SK-N-SH (cell line): ENCODE measurements around the gene MNT. TPM values are rescaled to one million over a fixed set of nuclear protein-coding genes. Genes with fewer than 3 reads are reported as not detected.

Source experiments
- CTCF ChIA-PET: fragments of 300-600, 350-600 bp; formaldehyde crosslinking; extraction: SDS; loops from one replicate; lab custom pipeline; 2021; lab: Yijun Ruan, JAX
- POLR2A ChIA-PET: fragments of 350-600 bp; sonication (Branson Sonifier 250); formaldehyde crosslinking; extraction: SDS; loops from one replicate; lab custom pipeline; 2020; ENCODE audit warnings: antibody characterized with exemption, inconsistent platforms; lab: Yijun Ruan, JAX
- DNase-seq: peaks from one replicate; pipeline ENCODE4 v3.0.0; 2012
- H2AFZ ChIP-seq: fragments of 200-600 bp; sonication (generic); 2 replicates; pipeline ENCODE4 v1.8.1; 2016; ENCODE audit warnings: antibody characterized with exemption, mild to moderate bottlenecking, low read depth
- H3F3A ChIP-seq: fragments of 200-600 bp; sonication (generic); replicated peaks from 2 replicates; pipeline ENCODE3; 2016; ENCODE audit warnings: antibody characterized with exemption, mild to moderate bottlenecking; ENCODE audit not compliant: insufficient read depth
- H3K27ac ChIP-seq, 2 experiments: fragments of 200-500 bp in 1 of 2; fragments of 200-600 bp in 1 of 2; sonication (Bioruptor generic) in 1 of 2; sonication (generic), shearing (Covaris generic) in 1 of 2; 2 replicates each; pipeline versions ENCODE4 v1.5.1 to v1.6.1; 2014 to 2016; ENCODE audit warnings: low read depth in 2 of 2, inconsistent platforms in 1 of 2, low read length in 1 of 2, mild to moderate bottlenecking in 1 of 2, mixed read lengths in 1 of 2
- H3K27me3 ChIP-seq: fragments of 200-600 bp; sonication (generic), shearing (Covaris generic); 2 replicates; pipeline ENCODE4 v1.6.1; 2016; ENCODE audit warnings: mixed run types; ENCODE audit not compliant: insufficient read depth
- H3K36me3 ChIP-seq, 2 experiments: fragments of 200-500 bp in 1 of 2; fragments of 200-600 bp in 1 of 2; sonication (Bioruptor generic) in 1 of 2; sonication (generic) in 1 of 2; replicated peaks in 1 of 2; 2 replicates each; pipeline versions ENCODE3 to v1.5.1; 2014 to 2016; ENCODE audit warnings: low read length in 1 of 2, mild to moderate bottlenecking in 1 of 2; ENCODE audit not compliant: insufficient read depth in 2 of 2, control insufficient read depth in 1 of 2
- H3K4me1 ChIP-seq, 2 experiments: fragments of 200-500 bp in 1 of 2; fragments of 200-600 bp in 1 of 2; sonication (Bioruptor generic) in 1 of 2; sonication (generic), shearing (Covaris generic) in 1 of 2; 2 replicates each; pipeline versions ENCODE4 v1.5.1 to v1.6.1; 2014 to 2016; ENCODE audit warnings: low read depth in 1 of 2, low read length in 1 of 2, mixed run types in 1 of 2; ENCODE audit not compliant: insufficient read depth in 2 of 2, control insufficient read depth in 1 of 2
- H3K4me2 ChIP-seq: fragments of 200-600 bp; sonication (generic), shearing (Covaris generic); 2 replicates; pipeline ENCODE4 v1.6.1; 2017; ENCODE audit warnings: mixed run types
- H3K4me3 ChIP-seq, 2 experiments: fragments of 200-500 bp in 1 of 2; fragments of 200-600 bp in 1 of 2; sonication (Bioruptor generic) in 1 of 2; sonication (generic), shearing (Covaris generic) in 1 of 2; 2 replicates each; pipeline versions ENCODE4 v1.5.1 to v1.8.1; 2014 to 2016; ENCODE audit warnings: low read depth in 2 of 2, inconsistent platforms in 1 of 2, low read length in 1 of 2, mild to moderate bottlenecking in 1 of 2, mixed read lengths in 1 of 2, moderate library complexity in 1 of 2
- H3K79me2 ChIP-seq: fragments of 200-600 bp; sonication (generic); 2 replicates; pipeline ENCODE4 v1.8.1; 2017; ENCODE audit warnings: mild to moderate bottlenecking; ENCODE audit not compliant: insufficient read depth
- H3K9ac ChIP-seq: fragments of 200-600 bp; sonication (generic); 2 replicates; pipeline ENCODE4 v1.6.1; 2017; ENCODE audit warnings: mixed run types
- H3K9me2 ChIP-seq: fragments of 200-600 bp; sonication (generic); 2 replicates; pipeline ENCODE4 v1.6.1; 2017; ENCODE audit warnings: mixed run types
- H3K9me3 ChIP-seq: fragments of 200-600 bp; sonication (generic); 2 replicates; pipeline ENCODE4 v1.6.1; 2017; ENCODE audit warnings: mixed run types, mild to moderate bottlenecking, moderate library complexity
- H4K20me1 ChIP-seq: fragments of 200-600 bp; sonication (generic); 2 replicates; pipeline ENCODE4 v1.6.1; 2017; ENCODE audit warnings: mild to moderate bottlenecking, mixed run types; ENCODE audit not compliant: insufficient read depth
- CHD2 ChIP-seq: fragments of 150-350 bp; IDR thresholded peaks from 2 replicates; pipeline ENCODE4 v1.6.1; 2018; ENCODE audit warnings: low read length; ENCODE audit not compliant: partially characterized antibody
- ELF1 ChIP-seq: IDR thresholded peaks from 2 replicates; pipeline ENCODE4 v1.4.0; 2012
- EP300 ChIP-seq, 2 experiments: IDR thresholded peaks; 2 replicates each; pipeline versions ENCODE4 v1.4.0 to v1.6.1; 2012; ENCODE audit warnings: borderline replicate concordance in 1 of 2, low read depth in 1 of 2, low read length in 1 of 2
- EZH2phosphoT487 ChIP-seq: fragments of 200-600 bp; sonication (generic); IDR thresholded peaks from 2 replicates; pipeline ENCODE4 v1.6.1; 2017; ENCODE audit warnings: low read depth, mixed run types, mild to moderate bottlenecking, antibody characterized with exemption, moderate library complexity, borderline replicate concordance
- FOSL2 ChIP-seq: IDR thresholded peaks from 2 replicates; pipeline ENCODE4 v1.4.0; 2012; ENCODE audit warnings: low read depth, mild to moderate bottlenecking, moderate library complexity, borderline replicate concordance
- FOXJ3 ChIP-seq: sonication (generic); formaldehyde crosslinking; IDR thresholded peaks from 2 replicates; pipeline ENCODE4 v1.5.1; 2020; ENCODE audit warnings: mild to moderate bottlenecking, missing genetic modification reagents
- FOXM1 ChIP-seq: IDR thresholded peaks from 2 replicates; pipeline ENCODE4 v1.4.0; 2012; ENCODE audit warnings: low read depth, mild to moderate bottlenecking
- GABPA ChIP-seq: IDR thresholded peaks from 2 replicates; pipeline ENCODE4 v1.4.0; 2012; ENCODE audit warnings: low read depth, mild to moderate bottlenecking
- GATA2 ChIP-seq: sonication (generic); formaldehyde crosslinking; IDR thresholded peaks from 2 replicates; pipeline ENCODE4 v1.5.0; 2020; ENCODE audit warnings: mild to moderate bottlenecking, missing genetic modification reagents
- MAX ChIP-seq: IDR thresholded peaks from 2 replicates; pipeline ENCODE4 v1.4.0; 2012; ENCODE audit warnings: low read depth
- MXI1 ChIP-seq: IDR thresholded peaks from 2 replicates; pipeline ENCODE4 v1.6.1; 2012; ENCODE audit warnings: mild to moderate bottlenecking, low read depth, low read length, improper control_type of control experiment
- PBX3 ChIP-seq: IDR thresholded peaks from 2 replicates; pipeline ENCODE4; 2012
- POLR2AphosphoS5 ChIP-seq: IDR thresholded peaks from 2 replicates; pipeline ENCODE4 v1.6.1; 2012; ENCODE audit warnings: low read depth, low read length
- RAD21 ChIP-seq: IDR thresholded peaks from 2 replicates; pipeline ENCODE4 v1.6.1; 2012; ENCODE audit warnings: mild to moderate bottlenecking, low read length
- RCOR1 ChIP-seq: fragments of 150-350 bp; IDR thresholded peaks from 2 replicates; pipeline ENCODE4 v1.6.1; 2017; ENCODE audit warnings: antibody characterized with exemption, low read length
- RFX5 ChIP-seq: IDR thresholded peaks from 2 replicates; pipeline ENCODE4 v1.6.1; 2012; ENCODE audit warnings: mild to moderate bottlenecking, improper control_type of control experiment, low read length
- RXRA ChIP-seq: IDR thresholded peaks from 2 replicates; pipeline ENCODE4 v1.4.0; 2012; ENCODE audit warnings: low read depth, mild to moderate bottlenecking, borderline replicate concordance
- SIN3A ChIP-seq: IDR thresholded peaks from 2 replicates; pipeline ENCODE4 v1.6.1; 2012; ENCODE audit warnings: low read depth, mild to moderate bottlenecking, low read length, moderate library complexity, borderline replicate concordance
- SMC3 ChIP-seq: IDR thresholded peaks from 2 replicates; pipeline ENCODE4 v1.6.1; 2012; ENCODE audit warnings: low read depth, low read length, improper control_type of control experiment
- TCF12 ChIP-seq: IDR thresholded peaks from 2 replicates; pipeline ENCODE4 v1.4.0; 2012
- TEAD4 ChIP-seq: IDR thresholded peaks from 2 replicates; pipeline ENCODE4 v1.4.0; 2012; ENCODE audit warnings: mild to moderate bottlenecking, borderline replicate concordance; ENCODE audit not compliant: insufficient read depth
- USF1 ChIP-seq: IDR thresholded peaks from 2 replicates; pipeline ENCODE4 v1.4.0; 2012; ENCODE audit warnings: low read depth, borderline replicate concordance
- YY1 ChIP-seq: IDR thresholded peaks from 2 replicates; pipeline ENCODE4 v1.4.0; 2012; ENCODE audit warnings: low read depth, mild to moderate bottlenecking
- WGBS: methylation state at CpG from one replicate; pipeline ENCODE4 v1.1.6; 2017; ENCODE audit warnings: low lambda C conversion rate; 5-methylcytosine and 5-hydroxymethylcytosine counted together
- polyA plus RNA-seq, 3 experiments: library from polyadenylated mRNA; depleted of rRNA; stranded (reverse); fragments of >200 nt; gene quantifications; 2 replicates each; pipeline ENCODE4 v1.2.3, GENCODE V29; 2012
- TF ChIP-seq, protein P1 (sequence below): fragments of 150-350 bp; IDR thresholded peaks from 2 replicates; pipeline ENCODE4 v1.6.1; 2016; ENCODE audit warnings: mild to moderate bottlenecking, low read depth, low read length
- TF ChIP-seq, protein P2 (sequence below): fragments of 150-350 bp; IDR thresholded peaks from 2 replicates; pipeline ENCODE4 v1.6.1; 2017; ENCODE audit warnings: antibody characterized with exemption, low read length, low read depth, borderline replicate concordance
- TF ChIP-seq, protein P3 (sequence below): IDR thresholded peaks from 2 replicates; pipeline ENCODE4 v1.6.1; 2012; ENCODE audit warnings: mild to moderate bottlenecking, low read depth, low read length, moderate library complexity

MNT gene
- polyA plus RNA-seq, 1 of the 3 experiments (the other 2 are of a cell fraction) = 7.1 TPM

- ChIA-PET CTCF (interaction anchor here (27.8 kb wide), 1 partner anchor 21 kb away, joined by 654 read pairs; no protein-coding TSS in a partner anchor), POLR2A (no interaction called here)
- TF ChIP-seq USF1 = no peak
- TF ChIP-seq ELF1 = no peak
- no peak for TF ChIP-seq GATA2 (CRISPR knock-in tag)
- peak; percentile 54 for TF ChIP-seq RCOR1
- no peak for TF ChIP-seq PBX3
- no peak for TF ChIP-seq CHD2
- TF ChIP-seq, protein P1, sequence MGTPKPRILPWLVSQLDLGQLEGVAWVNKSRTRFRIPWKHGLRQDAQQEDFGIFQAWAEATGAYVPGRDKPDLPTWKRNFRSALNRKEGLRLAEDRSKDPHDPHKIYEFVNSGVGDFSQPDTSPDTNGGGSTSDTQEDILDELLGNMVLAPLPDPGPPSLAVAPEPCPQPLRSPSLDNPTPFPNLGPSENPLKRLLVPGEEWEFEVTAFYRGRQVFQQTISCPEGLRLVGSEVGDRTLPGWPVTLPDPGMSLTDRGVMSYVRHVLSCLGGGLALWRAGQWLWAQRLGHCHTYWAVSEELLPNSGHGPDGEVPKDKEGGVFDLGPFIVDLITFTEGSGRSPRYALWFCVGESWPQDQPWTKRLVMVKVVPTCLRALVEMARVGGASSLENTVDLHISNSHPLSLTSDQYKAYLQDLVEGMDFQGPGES = peak; percentile 42; the same call in 1 of the 2 replicates
- TF ChIP-seq FOSL2 = no peak
- no peak for TF ChIP-seq TEAD4
- no peak; the same call in 1 of the 2 replicates for TF ChIP-seq POLR2AphosphoS5
- no peak for TF ChIP-seq RAD21
- TF ChIP-seq YY1 = no peak
- TF ChIP-seq FOXJ3 (CRISPR knock-in tag) = peak; percentile 15; the same call in 1 of the 2 replicates
- TF ChIP-seq RFX5 = peak; percentile 58; the same call in 1 of the 2 replicates
- peak; percentile 30; the same call in 1 of the 2 replicates for TF ChIP-seq TCF12
- TF ChIP-seq MXI1 = peak; percentile 71
- TF ChIP-seq RXRA = peak; percentile 51; the same call in 1 of the 2 replicates
- no peak for TF ChIP-seq EZH2phosphoT487
- no peak for TF ChIP-seq GABPA
- no peak for TF ChIP-seq SMC3
- TF ChIP-seq, protein P2, sequence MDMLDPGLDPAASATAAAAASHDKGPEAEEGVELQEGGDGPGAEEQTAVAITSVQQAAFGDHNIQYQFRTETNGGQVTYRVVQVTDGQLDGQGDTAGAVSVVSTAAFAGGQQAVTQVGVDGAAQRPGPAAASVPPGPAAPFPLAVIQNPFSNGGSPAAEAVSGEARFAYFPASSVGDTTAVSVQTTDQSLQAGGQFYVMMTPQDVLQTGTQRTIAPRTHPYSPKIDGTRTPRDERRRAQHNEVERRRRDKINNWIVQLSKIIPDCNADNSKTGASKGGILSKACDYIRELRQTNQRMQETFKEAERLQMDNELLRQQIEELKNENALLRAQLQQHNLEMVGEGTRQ = no peak
- TF ChIP-seq, protein P3, sequence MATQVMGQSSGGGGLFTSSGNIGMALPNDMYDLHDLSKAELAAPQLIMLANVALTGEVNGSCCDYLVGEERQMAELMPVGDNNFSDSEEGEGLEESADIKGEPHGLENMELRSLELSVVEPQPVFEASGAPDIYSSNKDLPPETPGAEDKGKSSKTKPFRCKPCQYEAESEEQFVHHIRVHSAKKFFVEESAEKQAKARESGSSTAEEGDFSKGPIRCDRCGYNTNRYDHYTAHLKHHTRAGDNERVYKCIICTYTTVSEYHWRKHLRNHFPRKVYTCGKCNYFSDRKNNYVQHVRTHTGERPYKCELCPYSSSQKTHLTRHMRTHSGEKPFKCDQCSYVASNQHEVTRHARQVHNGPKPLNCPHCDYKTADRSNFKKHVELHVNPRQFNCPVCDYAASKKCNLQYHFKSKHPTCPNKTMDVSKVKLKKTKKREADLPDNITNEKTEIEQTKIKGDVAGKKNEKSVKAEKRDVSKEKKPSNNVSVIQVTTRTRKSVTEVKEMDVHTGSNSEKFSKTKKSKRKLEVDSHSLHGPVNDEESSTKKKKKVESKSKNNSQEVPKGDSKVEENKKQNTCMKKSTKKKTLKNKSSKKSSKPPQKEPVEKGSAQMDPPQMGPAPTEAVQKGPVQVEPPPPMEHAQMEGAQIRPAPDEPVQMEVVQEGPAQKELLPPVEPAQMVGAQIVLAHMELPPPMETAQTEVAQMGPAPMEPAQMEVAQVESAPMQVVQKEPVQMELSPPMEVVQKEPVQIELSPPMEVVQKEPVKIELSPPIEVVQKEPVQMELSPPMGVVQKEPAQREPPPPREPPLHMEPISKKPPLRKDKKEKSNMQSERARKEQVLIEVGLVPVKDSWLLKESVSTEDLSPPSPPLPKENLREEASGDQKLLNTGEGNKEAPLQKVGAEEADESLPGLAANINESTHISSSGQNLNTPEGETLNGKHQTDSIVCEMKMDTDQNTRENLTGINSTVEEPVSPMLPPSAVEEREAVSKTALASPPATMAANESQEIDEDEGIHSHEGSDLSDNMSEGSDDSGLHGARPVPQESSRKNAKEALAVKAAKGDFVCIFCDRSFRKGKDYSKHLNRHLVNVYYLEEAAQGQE = no peak
- TF ChIP-seq EP300 (IDR thresholded peaks at IDR 0.05; ENCODE audit: borderline replicate concordance in 1 of 2, low read depth in 1 of 2, low read length in 1 of 2) = no peak
- TF ChIP-seq SIN3A = 0 out of 2 replicates have a peak, but pooled peaks have one; percentile 18
- TF ChIP-seq MAX = peak; percentile 61; the same call in 1 of the 2 replicates
- no peak for TF ChIP-seq FOXM1
- H3F3A ChIP-seq = peaks cover 22% of the 10 kb centered on the region
- peaks cover 38 to 55% of the 10 kb centered on the region in 2 experiments for H3K4me1 ChIP-seq
- H3K79me2 ChIP-seq = peaks cover 58% of the 10 kb centered on the region
- no peak overlapping the region for H2AFZ ChIP-seq
- H4K20me1 ChIP-seq = peaks cover 15% of the 10 kb centered on the region; the same call in 1 of the 2 replicates
- peak overlapping the region; percentile 98 for H3K4me2 ChIP-seq
- H3K9me2 ChIP-seq = no peaks in the 10 kb centered on the region
- H3K36me3 ChIP-seq = no peaks in the 10 kb centered on the region
- peak overlapping the region; percentile 43 to 60 for H3K4me3 ChIP-seq
- 4% methylated on average over 13 of the region's 34 CpGs for WGBS
- peak overlapping the region; percentile 89 to 100 for H3K27ac ChIP-seq
- H3K9me3 ChIP-seq = no peaks in the 10 kb centered on the region
- H3K9ac ChIP-seq = peak overlapping the region; percentile 69
- H3K27me3 ChIP-seq = no peaks in the 10 kb centered on the region
- DNase-seq = peak; percentile 81
Measured at GRCh38 chr17:2396568-2397246, 4.2 kb downstream of the MNT start.
